Measurements from ENCODE around the gene LZTS2.

LZTS2 gene

GRCh38 chr10:101042118-101042517 is 42.5 kb downstream of the LZTS2 start:
- H3K9me3 Mint-ChIP-seq, result no peaks in the 10 kb centered on the region
- DNase-seq, result no peak
- CTCF ChIA-PET, result interaction anchor here (1.2 to 8.4 kb wide), 11 partner anchors 9 to 246 kb away, joined by 3 to 68 read pairs (median 30); partner anchors contain the start of genes KAZALD1, PDZD7 and SFXN3
- peaks cover 22% of the 10 kb centered on the region for H3K36me3 Mint-ChIP-seq
- peaks cover 31% of the 10 kb centered on the region for H3K4me1 Mint-ChIP-seq
- no peak overlapping the region for H3K27ac Mint-ChIP-seq
- peak overlapping the region; percentile 96 for H3K4me3 Mint-ChIP-seq
- H3K27me3 Mint-ChIP-seq, result peaks cover 41% of the 10 kb centered on the region

- peaks cover 31% of the 10 kb centered on the region for H3K4me1 Mint-ChIP-seq
- peak; percentile 93 for DNase-seq
- CTCF ChIA-PET, result interaction anchor here (1.0 to 8.4 kb wide), 13 partner anchors 9 to 245 kb away, joined by 3 to 68 read pairs (median 25); partner anchors contain the start of genes KAZALD1, PDZD7 and SFXN3
- H3K27ac Mint-ChIP-seq, result peak overlapping the region; percentile 78
- H3K9me3 Mint-ChIP-seq, result no peaks in the 10 kb centered on the region
- H3K27me3 Mint-ChIP-seq, result peaks cover 48% of the 10 kb centered on the region
- peaks cover 16% of the 10 kb centered on the region for H3K36me3 Mint-ChIP-seq
- H3K4me3 Mint-ChIP-seq, result peak overlapping the region; percentile 96
Observed at GRCh38 chr10:101042667-101043362, 43.2 kb downstream of the LZTS2 start.

- Mint-ChIP-seq H3K4me1 (peaks cover 32% of the 10 kb centered on the region), H3K27me3 (peaks cover 53% of the 10 kb centered on the region), H3K9me3 (no peaks in the 10 kb centered on the region), H3K36me3 (peaks cover 12% of the 10 kb centered on the region), H3K27ac (no peak overlapping the region), H3K4me3 (peak overlapping the region; percentile 96)
- DNase-seq, result no peak
- CTCF ChIA-PET, result interaction anchor here (0.7 to 8.4 kb wide), 13 partner anchors 8 to 466 kb away, joined by 3 to 68 read pairs (median 25); partner anchors contain the start of genes KAZALD1, PDZD7 and SFXN3
Observed at GRCh38 chr10:101043363-101043707, 43.7 kb downstream of the LZTS2 start.

GRCh38 chr10:101044117-101044516 is 44.5 kb downstream of the LZTS2 start:
- peak overlapping the region; percentile 96 for H3K4me3 Mint-ChIP-seq
- peaks cover 61% of the 10 kb centered on the region for H3K27me3 Mint-ChIP-seq
- no peak overlapping the region for H3K27ac Mint-ChIP-seq
- no peaks in the 10 kb centered on the region for H3K9me3 Mint-ChIP-seq
- peaks cover 7% of the 10 kb centered on the region for H3K36me3 Mint-ChIP-seq
- H3K4me1 Mint-ChIP-seq, result peaks cover 38% of the 10 kb centered on the region
- no peak for DNase-seq
- CTCF ChIA-PET, result interaction anchor here (1.6 to 8.4 kb wide), 10 partner anchors 7 to 98 kb away, joined by 5 to 68 read pairs (median 38); partner anchors contain the start of genes KAZALD1, PDZD7 and SFXN3

- no peak overlapping the region for H3K27ac Mint-ChIP-seq
- DNase-seq, result no peak
- H3K4me3 Mint-ChIP-seq, result no peak overlapping the region
- H3K27me3 Mint-ChIP-seq, result peaks cover 80% of the 10 kb centered on the region
- CTCF ChIA-PET, result interaction anchor here (0.7 to 8.4 kb wide), 8 partner anchors 11 to 241 kb away, joined by 3 to 47 read pairs (median 4); partner anchors contain the start of gene KAZALD1
- H3K36me3 Mint-ChIP-seq, result peaks cover 1% of the 10 kb centered on the region
- no peaks in the 10 kb centered on the region for H3K9me3 Mint-ChIP-seq
- H3K4me1 Mint-ChIP-seq, result peaks cover 46% of the 10 kb centered on the region
Observed at GRCh38 chr10:101046332-101047238, 47.0 kb downstream of the LZTS2 start.

- no peak for DNase-seq
- Mint-ChIP-seq H3K27me3 (peaks cover 80% of the 10 kb centered on the region), H3K9me3 (no peaks in the 10 kb centered on the region), H3K36me3 (peaks cover 1% of the 10 kb centered on the region), H3K27ac (no peak overlapping the region), H3K4me3 (no peak overlapping the region), H3K4me1 (peaks cover 39% of the 10 kb centered on the region)
- CTCF ChIA-PET, result interaction anchor here (1.0 to 8.4 kb wide), 4 partner anchors 10 to 95 kb away, joined by 3 to 47 read pairs (median 8); no protein-coding TSS in a partner anchor
Observed at GRCh38 chr10:101047268-101047667, 47.7 kb downstream of the LZTS2 start.

- no peak overlapping the region for H3K27ac Mint-ChIP-seq
- CTCF ChIA-PET, result interaction anchor here (1.1 to 8.4 kb wide), 4 partner anchors 20 to 94 kb away, joined by 3 to 47 read pairs (median 6); no protein-coding TSS in a partner anchor
- peaks cover 73% of the 10 kb centered on the region for H3K27me3 Mint-ChIP-seq
- no peaks in the 10 kb centered on the region for H3K9me3 Mint-ChIP-seq
- H3K4me1 Mint-ChIP-seq, result peaks cover 29% of the 10 kb centered on the region
- no peak for DNase-seq
- H3K36me3 Mint-ChIP-seq, result peaks cover 1% of the 10 kb centered on the region
- H3K4me3 Mint-ChIP-seq, result no peak overlapping the region
Observed at GRCh38 chr10:101047961-101048892, 48.6 kb downstream of the LZTS2 start.

GRCh38 chr10:101050208-101051069 is 50.8 kb downstream of the LZTS2 start:
- no peaks in the 10 kb centered on the region for H3K9me3 Mint-ChIP-seq
- peak; percentile 86 for DNase-seq
- CTCF ChIA-PET, result interaction anchor here (0.6 to 7.5 kb wide), 16 partner anchors 10 to 501 kb away, joined by 3 to 140 read pairs (median 5); partner anchors contain the start of gene KAZALD1
- H3K4me3 Mint-ChIP-seq, result no peak overlapping the region
- peaks cover 8% of the 10 kb centered on the region for H3K36me3 Mint-ChIP-seq
- peaks cover 56% of the 10 kb centered on the region for H3K27me3 Mint-ChIP-seq
- H3K27ac Mint-ChIP-seq, result no peak overlapping the region
- peaks cover 33% of the 10 kb centered on the region for H3K4me1 Mint-ChIP-seq

- peaks cover 16% of the 10 kb centered on the region for H3K36me3 Mint-ChIP-seq
- peaks cover 37% of the 10 kb centered on the region for H3K27me3 Mint-ChIP-seq
- H3K9me3 Mint-ChIP-seq, result no peaks in the 10 kb centered on the region
- no peak overlapping the region for H3K27ac Mint-ChIP-seq
- no peak for DNase-seq
- H3K4me1 Mint-ChIP-seq, result peaks cover 38% of the 10 kb centered on the region
- no peak overlapping the region for H3K4me3 Mint-ChIP-seq
- CTCF ChIA-PET, result interaction anchor here (1.1 to 7.5 kb wide), 8 partner anchors 12 to 161 kb away, joined by 3 to 140 read pairs (median 12); partner anchors contain the start of gene KAZALD1
Observed at GRCh38 chr10:101052285-101052684, 52.7 kb downstream of the LZTS2 start.

- CTCF ChIA-PET, result interaction anchor here (7.5 kb wide), 1 partner anchor 11 kb away, joined by 140 read pairs; the partner anchor contains the start of gene KAZALD1
- H3K4me3 Mint-ChIP-seq, result no peak overlapping the region
Observed at GRCh38 chr10:101053516-101053915, 53.9 kb downstream of the LZTS2 start.

GRCh38 chr10:101054351-101054750 is 54.7 kb downstream of the LZTS2 start:
- peaks cover 17% of the 10 kb centered on the region for H3K27me3 Mint-ChIP-seq
- H3K4me3 Mint-ChIP-seq, result no peak overlapping the region
- H3K9me3 Mint-ChIP-seq, result no peaks in the 10 kb centered on the region
- no peak for DNase-seq
- H3K36me3 Mint-ChIP-seq, result peaks cover 16% of the 10 kb centered on the region
- CTCF ChIA-PET, result interaction anchor here (5.9 to 7.5 kb wide), 2 partner anchors 10 to 13 kb away, joined by 46 to 140 read pairs; partner anchors contain the start of gene KAZALD1
- H3K4me1 Mint-ChIP-seq, result peaks cover 45% of the 10 kb centered on the region
- no peak overlapping the region for H3K27ac Mint-ChIP-seq

More at GRCh38 chr10:101053516-101053915, 53.9 kb downstream of the LZTS2 start:
- Mint-ChIP-seq H3K27me3 (peaks cover 25% of the 10 kb centered on the region), H3K36me3 (peaks cover 15% of the 10 kb centered on the region), H3K9me3 (no peaks in the 10 kb centered on the region), H3K27ac (no peak overlapping the region), H3K4me1 (peaks cover 42% of the 10 kb centered on the region)
- no peak for DNase-seq

GRCh38 chr10:101054876-101055275 is 55.3 kb downstream of the LZTS2 start:
- Mint-ChIP-seq H3K36me3 (peaks cover 21% of the 10 kb centered on the region), H3K27ac (no peak overlapping the region), H3K4me3 (no peak overlapping the region), H3K9me3 (no peaks in the 10 kb centered on the region), H3K4me1 (peaks cover 47% of the 10 kb centered on the region), H3K27me3 (peaks cover 11% of the 10 kb centered on the region)
- CTCF ChIA-PET, result interaction anchor here (5.9 to 7.5 kb wide), 2 partner anchors 9 to 14 kb away, joined by 46 to 140 read pairs; partner anchors contain the start of gene KAZALD1
- no peak for DNase-seq

All from activated naive CD4-positive, alpha-beta T cell treated with anti-CD3 and anti-CD28 coated beads, Interleukin-2, amount 10 ng/mL, durations not matched to agents 7 days and 5 days (primary cell).